GM20000 (cell line): ENCODE data around the gene EGFR.

Experiments
- DNase-seq: peaks from one replicate; pipeline ENCODE4 v3.0.0; 2012; ENCODE audit warnings: low spot score
- CTCF ChIP-seq: IDR thresholded peaks from 2 replicates; pipeline ENCODE4 v1.5.1; 2012; ENCODE audit warnings: mild to moderate bottlenecking, control low read depth; ENCODE audit errors: extremely low read depth, missing control alignments

Gene EGFR

GRCh38 chr7:55205124-55205955 is 186.5 kb downstream of the EGFR start:
- no peak for DNase-seq

GRCh38 chr7:55206235-55207029 is 187.6 kb downstream of the EGFR start:
- DNase-seq = no peak
- no peak for TF ChIP-seq CTCF

More at GRCh38 chr7:55205124-55205955, 186.5 kb downstream of the EGFR start:
- no peak for TF ChIP-seq CTCF

- DNase-seq = no peak
- TF ChIP-seq CTCF = no peak
These were observed 188.8 kb downstream of the EGFR start for GRCh38 chr7:55207436-55208125.

GRCh38 chr7:55209366-55209765 is 190.5 kb downstream of the EGFR start:
- no peak for TF ChIP-seq CTCF
- no peak for DNase-seq

- DNase-seq = no peak
- no peak for TF ChIP-seq CTCF
These were observed 191.4 kb downstream of the EGFR start for GRCh38 chr7:55210176-55210575.

GRCh38 chr7:55210716-55211115 is 191.9 kb downstream of the EGFR start:
- no peak for TF ChIP-seq CTCF
- DNase-seq = no peak
